ENCODE data around the gene ITGAD.

ITGAD gene

DNA sequence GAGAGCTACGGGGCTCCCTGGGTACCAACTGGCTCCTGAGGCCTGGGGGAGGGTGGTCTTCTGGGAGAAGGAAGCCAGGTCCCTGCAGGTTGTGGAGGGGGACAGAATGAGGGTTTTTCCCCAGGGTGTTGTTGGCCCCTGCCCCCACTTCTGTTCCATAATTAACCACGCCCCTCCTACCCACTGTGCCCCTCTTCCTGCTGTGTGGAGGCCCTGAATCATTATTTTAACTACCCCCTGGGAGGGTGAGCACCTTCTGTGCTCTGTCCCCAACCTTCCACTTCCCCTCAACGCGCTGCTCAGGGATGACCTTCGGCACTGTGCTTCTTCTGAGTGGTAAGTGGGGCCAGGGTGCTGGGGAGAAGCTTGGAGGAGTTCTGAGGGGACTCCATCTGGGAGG, at the start of gene ITGAD:
Gene ITGAD (plus strand): TSS at position 280 of the 400 bp plus-strand sequence. CDS start 26 bp downstream, at position 306.
- DNase-seq: no peak

DNA sequence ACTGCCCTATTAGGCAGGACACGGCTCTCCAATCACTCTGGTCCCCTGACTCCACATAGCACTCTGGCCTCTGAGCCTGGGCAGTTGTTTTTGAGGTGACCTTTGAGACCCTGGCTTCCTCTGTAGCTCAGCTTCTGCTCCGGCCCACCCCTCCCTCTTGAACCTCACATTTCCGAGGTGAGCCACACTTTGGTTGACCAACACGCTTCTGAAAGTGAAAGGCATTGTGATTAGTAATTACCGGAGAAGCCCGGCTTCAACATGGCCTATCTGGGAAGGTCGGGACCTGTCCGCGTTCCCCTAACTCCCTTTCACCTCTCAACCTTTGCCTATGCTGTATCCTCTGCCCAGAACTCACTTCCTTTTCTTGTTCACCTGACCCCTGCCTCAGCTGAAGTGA, 48.4 kb upstream of the ITGAD start:
- no peak for DNase-seq

DNA sequence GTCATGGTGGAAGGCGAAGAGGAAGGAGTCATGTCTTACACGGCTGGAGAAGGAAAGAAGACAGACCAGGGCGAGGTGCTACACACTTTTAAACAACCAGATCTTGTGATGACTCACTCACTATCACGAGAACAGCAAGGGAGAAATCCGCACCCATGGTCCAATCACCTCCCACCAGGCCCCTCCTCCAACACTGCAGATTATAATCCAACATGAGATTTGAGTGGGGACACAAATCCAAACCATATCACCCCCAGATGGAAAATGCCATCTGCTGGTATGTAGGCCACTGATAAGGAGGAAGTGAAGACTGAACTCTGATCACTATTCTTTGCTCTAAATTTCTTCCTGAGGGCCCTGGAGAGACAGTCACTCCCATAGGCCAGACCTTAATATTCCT, 45.7 kb upstream of the ITGAD start:
- no peak for DNase-seq

DNA sequence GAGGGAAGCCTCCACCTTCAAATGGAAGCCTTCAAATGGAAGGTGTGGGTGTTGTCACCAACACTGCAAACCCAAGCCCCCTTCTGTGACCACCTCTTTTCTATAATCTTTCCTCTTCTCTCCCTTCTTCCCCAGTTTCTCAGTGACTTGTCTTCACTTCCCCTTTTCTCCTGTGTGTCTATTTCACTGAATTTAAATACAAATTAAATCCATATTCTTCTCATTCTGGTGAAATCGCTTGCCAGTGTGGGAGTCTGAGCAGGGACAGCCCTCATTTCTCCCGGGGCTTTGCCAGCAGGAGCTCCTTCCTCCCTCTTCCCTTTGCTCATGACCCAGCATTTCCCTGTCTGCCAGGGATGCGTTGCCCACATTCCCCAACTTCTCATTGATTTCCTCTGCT, 44.6 kb upstream of the ITGAD start:
- no peak for DNase-seq

DNA sequence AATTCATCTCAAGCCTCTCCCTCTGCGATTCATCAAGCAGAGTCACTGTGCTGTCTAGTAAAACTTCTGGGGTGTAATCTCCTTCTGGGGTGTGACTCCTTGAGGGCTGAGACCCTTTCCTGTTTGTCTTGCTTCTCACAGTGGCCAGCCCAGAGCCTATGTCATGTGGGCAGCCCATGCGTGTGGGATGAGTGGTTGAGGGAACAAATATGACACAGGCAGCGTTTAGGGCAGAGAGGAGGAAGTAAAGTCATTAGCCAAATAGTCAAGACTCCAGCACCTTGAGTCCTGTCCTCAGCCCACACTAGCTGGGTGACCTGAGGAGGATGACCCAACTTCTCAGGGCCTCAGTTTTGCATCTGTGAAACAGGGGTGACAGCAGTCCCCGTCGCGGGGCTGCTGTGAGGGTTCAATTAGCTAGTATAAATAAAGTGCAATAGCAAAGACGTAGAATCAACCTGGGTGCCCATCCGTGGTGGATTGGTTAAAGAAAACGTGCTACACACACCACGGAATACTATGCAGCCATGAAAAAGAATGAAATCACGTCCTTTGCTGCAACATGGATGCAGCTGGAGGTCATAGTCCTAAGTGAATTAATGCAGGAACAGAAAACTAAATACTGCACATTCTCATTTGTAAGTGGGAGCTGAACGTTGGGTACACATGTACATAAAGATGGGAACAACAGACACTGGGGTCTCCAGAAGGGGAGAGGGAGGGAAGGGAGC, 42.7 kb upstream of the ITGAD start:
- no peak for DNase-seq

DNA sequence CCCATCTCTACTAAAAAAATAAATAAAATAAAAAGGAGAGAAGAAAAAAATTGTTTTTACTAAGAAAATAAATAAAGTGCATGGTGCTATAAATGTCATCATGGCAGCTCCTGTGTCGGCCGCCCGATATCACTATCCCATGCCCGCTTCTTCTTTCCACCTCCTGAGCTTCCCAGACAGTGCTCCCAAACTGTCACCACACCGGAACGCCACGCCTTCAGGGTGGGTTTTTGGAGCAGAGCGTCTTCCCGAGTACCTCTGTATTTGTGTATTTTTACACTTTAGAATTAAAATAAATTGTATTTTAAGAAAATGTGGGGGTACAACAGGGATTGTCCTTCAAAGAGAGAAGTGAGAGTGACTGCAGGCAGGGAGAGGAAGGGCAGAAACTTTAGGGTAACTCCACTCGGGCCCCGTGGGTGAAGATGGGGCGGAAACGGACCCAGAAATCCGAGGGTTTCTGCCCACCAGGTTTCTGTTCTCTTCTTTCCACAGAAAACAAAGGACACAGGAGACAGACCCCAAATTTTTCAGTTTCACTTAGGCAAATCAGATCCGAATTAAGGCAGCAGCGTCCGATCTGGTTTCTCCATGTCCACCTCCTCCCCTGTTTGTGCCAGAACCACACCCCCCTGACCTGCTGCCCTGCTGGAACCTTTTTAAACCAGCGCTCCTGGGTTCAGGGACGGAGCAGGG, 41.7 kb upstream of the ITGAD start:
- no peak for DNase-seq

DNA sequence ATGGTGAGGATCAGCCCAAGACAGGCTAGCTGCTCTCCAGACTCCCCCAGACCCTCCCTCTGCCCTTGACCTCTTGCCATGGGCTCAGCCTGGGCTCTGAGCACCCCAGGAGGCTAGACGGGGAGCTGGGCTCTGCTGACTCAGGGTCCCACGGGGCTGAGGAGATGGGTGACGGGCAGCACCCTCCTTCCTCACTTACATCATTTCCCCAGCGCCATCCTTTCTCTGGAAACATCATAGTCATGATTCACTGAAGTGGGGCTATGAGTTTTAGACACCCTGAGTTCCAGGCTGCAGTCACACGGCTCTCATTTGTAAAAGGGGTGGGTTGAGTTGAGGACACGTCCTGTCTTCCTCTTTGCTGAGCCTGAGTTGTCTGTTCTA, 41.2 kb upstream of the ITGAD start:
- DNase-seq: no peak

DNA sequence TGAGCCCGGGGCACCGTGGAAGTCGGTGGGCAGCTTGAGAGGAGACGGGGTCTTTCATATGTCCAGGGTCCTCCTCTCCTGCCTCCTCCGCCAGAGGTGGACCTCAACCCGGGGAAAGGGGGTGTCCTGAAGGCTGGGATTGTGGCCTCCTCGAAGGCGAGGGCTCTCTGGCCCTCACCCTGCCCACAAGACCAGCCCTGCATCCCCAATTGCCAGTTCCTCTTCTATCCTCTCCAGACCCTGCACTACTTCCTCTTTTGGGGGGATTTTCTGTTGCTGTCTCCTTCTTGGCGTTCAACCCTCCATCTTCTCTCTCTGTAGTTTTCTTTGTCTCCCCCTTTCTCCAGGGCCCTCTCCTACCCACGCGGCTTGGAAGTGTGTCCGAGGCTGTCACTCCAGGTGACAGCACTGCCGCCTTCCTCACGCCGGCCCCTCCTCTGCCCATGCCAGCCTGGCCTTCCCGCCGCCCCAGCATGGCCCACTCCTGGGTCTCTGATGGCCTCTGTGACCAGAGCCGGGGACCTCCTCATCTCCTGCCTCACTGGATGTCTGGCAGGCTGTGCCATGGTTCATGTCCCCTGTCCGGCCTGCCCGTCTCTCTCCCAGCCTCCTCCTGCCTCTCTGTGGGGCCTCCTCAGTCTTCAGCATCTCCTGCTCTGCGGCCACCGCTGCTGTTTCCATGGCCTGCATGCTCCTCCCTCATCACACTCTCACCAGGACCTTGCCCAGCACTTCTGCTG, 40.6 kb upstream of the ITGAD start:
- no peak for DNase-seq

DNA sequence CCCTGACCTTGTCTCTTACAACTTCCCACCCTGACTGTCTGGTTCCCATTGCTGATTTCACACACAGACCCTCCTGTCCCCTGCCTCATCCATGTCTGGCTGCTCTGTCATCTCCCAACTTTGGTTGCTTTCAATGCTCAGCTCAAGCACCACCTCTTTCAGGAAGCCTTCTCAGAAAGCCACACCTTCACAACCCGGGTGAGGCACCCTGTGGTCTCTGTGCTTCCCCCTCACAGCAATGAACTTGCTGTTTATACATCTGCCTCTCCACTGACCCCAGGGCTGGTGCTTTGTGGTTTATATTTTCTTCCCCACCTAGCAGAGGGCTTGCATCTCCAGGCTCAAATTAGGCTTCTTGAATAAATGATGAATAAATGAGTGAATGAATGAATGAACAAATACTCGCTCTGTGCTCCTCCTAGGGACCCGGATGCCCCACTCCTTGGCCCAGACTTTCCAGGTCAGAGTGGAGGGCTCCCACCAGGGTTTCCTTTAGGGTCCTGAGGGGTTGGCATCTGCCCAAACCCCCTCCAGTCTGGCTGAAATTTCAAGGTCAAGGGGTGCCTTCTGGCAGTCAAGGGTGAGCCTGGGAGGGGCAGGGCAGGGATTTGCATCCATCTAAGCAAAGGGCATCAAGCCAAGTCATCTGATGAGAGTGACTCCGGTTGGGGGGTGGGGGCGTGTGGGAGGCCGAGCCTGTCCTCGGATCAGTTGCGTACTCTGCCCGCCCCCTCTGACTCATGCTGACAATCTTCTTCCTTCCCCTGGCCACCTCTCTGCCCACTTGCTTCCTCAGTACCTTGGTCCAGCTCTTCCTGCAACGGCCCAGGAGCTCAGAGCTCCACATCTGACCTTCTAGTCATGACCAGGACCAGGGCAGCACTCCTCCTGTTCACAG, 38.5 kb upstream of the ITGAD start, which contains the start of gene ITGAX:
Gene ITGAX (plus strand): TSS at position 783 of the 898 bp plus-strand sequence. CDS start 79 bp downstream, at position 862.
- no peak for DNase-seq

DNA sequence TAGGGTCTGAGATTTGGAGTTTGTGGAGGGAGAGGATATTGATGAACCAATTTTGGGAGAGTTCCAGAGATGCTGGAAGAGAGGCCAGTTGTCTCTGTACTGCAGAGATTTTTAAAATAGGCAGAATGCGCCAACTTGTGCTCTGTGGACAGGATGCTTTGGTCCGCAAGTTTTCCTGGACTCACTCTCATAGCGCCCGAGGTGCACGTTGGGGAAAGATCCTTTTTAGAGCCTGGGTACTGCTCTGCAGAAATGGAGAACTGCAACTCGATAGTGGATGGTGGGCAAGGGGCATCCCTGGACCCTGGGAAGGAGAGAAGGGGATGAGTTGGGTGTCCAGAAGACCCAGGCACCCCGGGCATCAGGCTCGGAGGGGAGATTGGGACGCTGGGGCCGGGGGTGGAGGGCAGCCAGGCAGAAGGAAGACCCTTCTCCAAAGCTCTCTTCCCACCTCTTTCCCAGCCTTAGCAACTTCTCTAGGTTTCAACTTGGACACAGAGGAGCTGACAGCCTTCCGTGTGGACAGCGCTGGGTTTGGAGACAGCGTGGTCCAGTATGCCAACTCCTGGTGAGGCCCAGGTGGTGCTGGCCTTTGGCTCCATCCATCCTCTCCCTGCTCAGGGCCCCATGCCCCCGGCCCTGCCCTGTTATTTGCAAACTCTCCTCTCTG, 37.6 kb upstream of the ITGAD start:
- no peak for DNase-seq

DNA sequence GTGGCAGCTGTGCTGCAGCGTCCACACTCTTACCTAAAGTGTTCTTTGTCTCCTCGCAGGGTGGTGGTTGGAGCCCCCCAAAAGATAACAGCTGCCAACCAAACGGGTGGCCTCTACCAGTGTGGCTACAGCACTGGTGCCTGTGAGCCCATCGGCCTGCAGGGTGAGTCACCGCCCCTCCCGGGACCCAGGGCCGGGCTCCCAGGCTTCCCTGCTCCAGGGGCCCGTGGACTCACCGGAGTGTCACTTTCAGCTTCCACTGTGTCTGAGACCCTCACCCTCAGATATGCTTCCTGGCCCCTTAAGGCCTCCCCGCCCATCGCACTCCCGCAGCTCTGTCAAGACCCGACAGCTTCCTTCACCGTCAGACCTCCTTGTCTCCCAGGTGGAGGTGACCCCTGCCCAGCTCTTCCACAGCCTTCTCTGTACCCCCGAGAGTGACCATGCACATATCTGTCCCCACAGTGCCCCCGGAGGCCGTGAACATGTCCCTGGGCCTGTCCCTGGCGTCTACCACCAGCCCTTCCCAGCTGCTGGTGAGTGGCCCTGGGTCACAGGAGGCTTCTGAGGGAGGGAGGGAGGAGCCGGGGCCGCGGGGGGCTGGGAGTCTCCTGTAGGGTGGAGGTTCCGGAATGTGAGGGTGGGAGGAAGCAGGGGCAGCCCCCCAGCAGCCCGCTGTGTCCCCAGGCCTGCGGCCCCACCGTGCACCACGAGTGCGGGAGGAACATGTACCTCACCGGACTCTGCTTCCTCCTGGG, 36.4 kb upstream of the ITGAD start:
- DNase-seq: no peak

DNA sequence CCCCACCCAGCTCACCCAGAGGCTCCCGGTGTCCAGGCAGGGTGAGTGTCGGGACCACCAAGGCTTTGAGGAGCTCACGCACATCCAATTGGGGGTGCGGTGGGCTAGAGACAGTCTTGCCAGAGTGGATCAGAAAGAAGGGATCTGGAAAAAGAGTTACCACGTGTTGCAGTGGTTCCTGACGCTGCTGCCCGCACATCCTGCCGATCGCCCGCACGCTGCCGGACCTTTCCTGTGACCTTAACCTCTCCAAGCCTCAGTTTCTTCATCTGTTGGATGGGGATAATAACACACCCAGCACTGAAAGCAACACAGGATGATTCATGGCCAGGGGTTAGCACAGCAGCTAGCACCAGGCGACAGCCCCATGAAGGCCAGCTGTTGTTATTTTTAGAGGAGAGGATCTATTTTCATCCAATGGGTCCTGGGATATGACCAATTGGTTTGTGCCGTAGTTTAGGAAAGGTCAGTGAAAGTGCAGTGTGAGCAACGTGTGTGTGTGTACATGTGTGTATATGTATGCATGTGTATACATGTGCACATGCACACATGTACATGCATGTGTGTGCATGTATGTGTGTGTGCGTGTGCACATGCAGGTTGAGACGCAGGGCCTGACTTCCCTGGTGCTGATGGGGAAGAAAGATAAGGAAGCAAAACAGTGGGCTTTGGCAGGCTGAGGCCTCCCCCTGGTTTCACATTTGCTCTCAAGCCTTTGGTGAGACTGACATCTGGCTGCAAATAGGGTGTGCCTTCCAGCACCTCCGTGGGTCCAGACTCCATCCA, 35.6 kb upstream of the ITGAD start:
- no peak for DNase-seq

DNA sequence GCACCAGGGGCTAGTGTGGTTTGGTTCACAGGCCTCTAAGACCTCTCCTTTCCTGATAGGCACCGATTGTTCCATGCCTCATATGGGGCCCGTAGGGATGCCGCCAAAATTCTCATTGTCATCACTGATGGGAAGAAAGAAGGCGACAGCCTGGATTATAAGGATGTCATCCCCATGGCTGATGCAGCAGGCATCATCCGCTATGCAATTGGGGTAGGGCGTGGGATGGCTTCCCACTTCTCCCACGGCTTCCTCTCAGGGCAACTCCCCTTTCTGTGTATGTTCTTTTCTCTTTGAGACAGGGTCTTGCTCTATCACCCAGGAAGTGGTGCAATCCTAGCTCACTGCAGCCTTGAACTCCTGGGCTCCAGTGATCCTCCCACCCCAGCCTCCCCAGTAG, 32.9 kb upstream of the ITGAD start:
- DNase-seq: no peak

DNA sequence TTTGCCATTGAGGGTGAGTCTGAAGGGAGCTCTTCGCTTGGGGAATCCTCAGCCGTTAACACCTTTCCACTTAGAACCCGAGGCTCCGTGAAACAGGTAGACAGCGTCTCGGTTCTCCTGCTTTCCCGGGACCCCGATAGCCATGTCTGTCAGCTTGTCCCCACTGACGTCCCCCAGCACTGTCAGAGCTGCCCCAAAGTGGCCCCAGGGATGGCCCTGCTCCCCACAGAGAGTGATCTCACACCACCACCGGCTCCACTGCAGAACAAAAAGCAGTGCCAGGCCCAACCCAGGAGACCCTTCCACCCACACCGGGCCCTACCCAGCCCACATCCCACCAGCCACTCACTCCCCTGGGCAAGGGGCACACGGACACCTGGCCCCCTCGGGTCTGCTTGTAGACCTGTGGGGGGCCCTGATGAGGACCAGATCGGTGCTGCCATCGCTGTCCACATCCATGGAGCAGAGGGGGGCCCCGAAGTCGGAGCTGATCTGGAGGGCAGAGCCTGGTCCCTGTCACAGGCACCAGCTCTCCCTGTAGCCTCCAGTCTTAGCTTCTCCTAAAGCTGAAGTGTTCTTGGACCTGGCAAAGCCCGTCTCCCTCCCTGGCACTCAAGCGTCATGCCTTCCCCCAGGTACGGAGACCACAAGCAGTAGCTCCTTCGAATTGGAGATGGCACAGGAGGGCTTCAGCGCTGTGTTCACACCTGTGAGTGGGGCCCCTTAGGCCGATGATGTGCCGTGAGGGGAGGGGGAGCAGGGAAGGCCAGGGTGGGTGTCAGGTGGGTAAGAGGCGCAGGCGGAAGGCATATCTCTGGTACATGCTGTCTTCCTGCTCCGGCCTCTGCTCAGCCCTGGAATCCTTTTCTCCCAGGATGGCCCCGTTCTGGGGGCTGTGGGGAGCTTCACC, 31.7 kb upstream of the ITGAD start:
- no peak for DNase-seq

DNA sequence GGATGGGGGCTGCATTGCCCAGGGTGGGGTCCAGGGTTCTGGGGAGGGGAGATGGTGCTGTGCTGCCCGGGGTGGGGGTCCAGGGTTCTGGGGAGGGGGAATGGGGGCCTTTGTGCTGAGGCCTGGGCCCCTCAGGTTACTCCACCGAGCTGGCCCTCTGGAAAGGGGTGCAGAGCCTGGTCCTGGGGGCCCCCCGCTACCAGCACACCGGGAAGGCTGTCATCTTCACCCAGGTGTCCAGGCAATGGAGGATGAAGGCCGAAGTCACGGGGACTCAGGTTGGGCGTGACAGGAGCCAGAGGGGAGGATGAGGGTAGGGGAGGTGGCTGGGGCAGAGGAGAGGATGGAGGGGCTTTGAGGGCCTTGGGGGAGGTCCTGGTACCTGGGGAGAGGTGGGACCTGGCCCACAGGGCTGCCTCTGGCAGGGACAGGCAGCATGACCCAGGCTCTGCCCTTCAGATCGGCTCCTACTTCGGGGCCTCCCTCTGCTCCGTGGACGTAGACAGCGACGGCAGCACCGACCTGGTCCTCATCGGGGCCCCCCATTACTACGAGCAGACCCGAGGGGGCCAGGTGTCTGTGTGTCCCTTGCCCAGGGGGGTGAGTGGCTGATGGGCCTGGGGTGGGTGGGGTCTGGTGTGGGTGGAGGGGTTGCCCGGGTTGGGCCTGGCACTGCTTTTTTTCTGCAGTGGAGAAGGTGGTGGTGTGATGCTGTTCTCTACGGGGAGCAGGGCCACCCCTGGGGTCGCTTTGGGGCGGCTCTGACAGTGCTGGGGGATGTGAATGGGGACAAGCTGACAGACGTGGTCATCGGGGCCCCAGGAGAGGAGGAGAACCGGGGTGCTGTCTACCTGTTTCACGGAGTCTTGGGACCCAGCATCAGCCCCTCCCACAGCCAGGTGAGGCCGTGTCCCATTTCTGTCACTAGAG, 30.4 kb upstream of the ITGAD start:
- DNase-seq: no peak

DNA sequence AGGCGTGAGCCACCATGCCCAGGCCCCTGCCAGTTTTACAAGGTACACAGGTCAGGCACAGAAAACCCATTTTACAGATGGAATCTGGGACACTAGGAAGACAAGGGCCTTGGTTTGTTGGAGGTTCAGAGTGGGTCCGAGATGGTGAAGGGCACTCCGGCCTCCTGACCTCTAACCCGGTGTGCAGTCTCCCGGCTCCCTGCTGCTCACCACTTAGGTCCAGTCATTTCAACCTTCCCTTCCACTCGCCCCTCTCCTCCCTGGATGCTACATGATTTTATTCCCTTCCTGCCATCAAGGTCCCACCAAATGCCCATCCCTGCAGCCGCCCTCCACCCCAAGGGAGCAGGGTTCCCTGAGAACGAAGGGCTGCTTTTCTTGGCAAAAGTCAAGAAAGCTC, 29.4 kb upstream of the ITGAD start:
- DNase-seq: no peak

DNA sequence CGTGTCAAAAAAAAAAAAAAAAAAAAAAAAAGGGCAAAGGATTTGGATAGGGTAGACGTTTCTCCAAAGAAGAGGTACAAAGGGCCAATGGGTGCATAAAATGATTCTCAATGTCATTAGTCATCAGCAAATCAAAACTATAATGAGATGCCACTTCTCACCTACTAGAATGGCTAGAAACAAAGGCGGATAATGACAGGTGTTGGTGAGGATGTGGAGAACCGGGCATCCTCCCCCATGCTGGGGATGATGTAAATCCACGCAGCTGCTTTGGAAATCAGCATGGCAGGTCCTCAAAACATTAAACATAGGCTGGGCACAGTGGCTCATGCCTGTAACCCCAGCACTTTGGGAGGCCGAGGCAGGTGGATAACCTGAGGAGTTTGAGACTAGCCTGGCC, 28.7 kb upstream of the ITGAD start:
- no peak for DNase-seq

DNA sequence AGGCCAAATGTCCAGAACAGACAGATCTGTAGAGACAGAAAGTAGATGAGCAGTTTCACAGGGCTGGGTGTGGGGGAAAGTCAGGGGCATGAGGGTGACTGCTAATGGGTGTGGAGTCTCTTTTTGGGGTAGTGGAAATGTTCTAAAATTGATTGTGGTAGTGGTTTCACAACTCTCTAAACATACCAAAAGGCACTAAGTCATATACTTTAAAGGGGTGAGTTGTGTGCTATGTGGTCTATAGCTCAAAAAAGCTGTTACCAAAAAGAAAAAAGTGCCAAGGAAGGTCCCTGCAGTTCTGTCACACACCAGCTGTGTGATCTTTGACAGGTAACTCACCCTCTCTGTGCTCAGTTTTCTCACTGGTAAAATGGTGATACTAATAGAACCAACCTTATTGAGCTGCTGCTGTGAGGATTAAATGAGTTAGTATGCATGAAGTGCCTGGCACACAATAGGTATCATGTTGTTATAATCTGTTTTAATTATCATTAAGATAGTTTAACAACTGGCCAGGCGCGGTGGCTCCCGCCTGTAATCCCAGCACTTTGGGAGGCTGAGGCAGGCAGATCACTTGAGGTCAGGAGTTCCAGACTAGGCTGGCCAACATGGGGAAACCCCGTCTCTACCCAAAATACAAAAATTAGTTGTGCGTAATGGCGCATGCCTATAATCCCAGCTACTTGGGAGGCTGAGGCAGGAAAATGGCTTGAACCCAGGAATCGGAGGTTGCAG, 27.8 kb upstream of the ITGAD start:
- DNase-seq: no peak
